Motor neuron (in vitro differentiated cells): ENCODE data around the gene PTPN20. TPM values are rescaled to one million over a fixed set of nuclear protein-coding genes. Genes with fewer than 3 reads are reported as not detected.

Experiments used
- ATAC-seq, 8 experiments: fragments of 200-7000 bp; cut with Tn5 transposase; replicated peaks in 6 of 8; 2 replicates each; pipeline ENCODE4 v1.8.0; 2021; ENCODE audit warnings: mild to moderate bottlenecking in 8 of 8, moderate library complexity in 8 of 8
- H3K27ac ChIP-seq, 2 donors: fragments of 250-450 bp; sonication (Bioruptor Pico); 2 replicates each; pipeline ENCODE4 v1.9.0; 2021; ENCODE audit warnings: antibody characterized with exemption in 2 of 2, mild to moderate bottlenecking in 2 of 2, moderate library complexity in 1 of 2
- H3K4me1 ChIP-seq, 2 donors: fragments of 250-450 bp; sonication (Bioruptor Pico); replicated peaks in 1 of 2; 2 replicates each; pipeline ENCODE4 v1.6.1; 2021; ENCODE audit warnings: antibody characterized with exemption in 2 of 2, mild to moderate bottlenecking in 2 of 2, moderate library complexity in 1 of 2
- H3K4me3 ChIP-seq, 5 donors: fragments of 250-450 bp; sonication (Bioruptor Pico); 2 replicates each; pipeline ENCODE4 v1.9.0; 2021; ENCODE audit warnings: antibody characterized with exemption in 5 of 5, mild to moderate bottlenecking in 5 of 5, moderate library complexity in 4 of 5
- WGBS, 10 experiments: fragments of 450-650 bp; shearing (Covaris generic); methylation state at CpG; one replicate each; pipeline ENCODE4 v1.0.0; 2022; 5-methylcytosine and 5-hydroxymethylcytosine counted together
- in situ Hi-C, 9 experiments: fragments of 400-800 bp; cut with MboI; loops; one replicate each; pipeline ENCODE4 v1.15.0; 2021; ENCODE audit warnings: low sequenced_read_pairs in 9 of 9, low pct_unique_long_range_greater_than_20kb in 2 of 9; ENCODE audit not compliant: unreplicated experiment in 9 of 9
- total RNA-seq, 8 experiments: library from RNA; unstranded; fragments of 300-600 nt; gene quantifications; 2 replicates each; pipeline versions ENCODE4 v1.2.3 to v1.2.4, GENCODE V29; 2022

The PTPN20 gene
- total RNA-seq, 8 experiments from 2014 or later = 0.71 to 1.1 TPM; not detected in 6

DNA sequence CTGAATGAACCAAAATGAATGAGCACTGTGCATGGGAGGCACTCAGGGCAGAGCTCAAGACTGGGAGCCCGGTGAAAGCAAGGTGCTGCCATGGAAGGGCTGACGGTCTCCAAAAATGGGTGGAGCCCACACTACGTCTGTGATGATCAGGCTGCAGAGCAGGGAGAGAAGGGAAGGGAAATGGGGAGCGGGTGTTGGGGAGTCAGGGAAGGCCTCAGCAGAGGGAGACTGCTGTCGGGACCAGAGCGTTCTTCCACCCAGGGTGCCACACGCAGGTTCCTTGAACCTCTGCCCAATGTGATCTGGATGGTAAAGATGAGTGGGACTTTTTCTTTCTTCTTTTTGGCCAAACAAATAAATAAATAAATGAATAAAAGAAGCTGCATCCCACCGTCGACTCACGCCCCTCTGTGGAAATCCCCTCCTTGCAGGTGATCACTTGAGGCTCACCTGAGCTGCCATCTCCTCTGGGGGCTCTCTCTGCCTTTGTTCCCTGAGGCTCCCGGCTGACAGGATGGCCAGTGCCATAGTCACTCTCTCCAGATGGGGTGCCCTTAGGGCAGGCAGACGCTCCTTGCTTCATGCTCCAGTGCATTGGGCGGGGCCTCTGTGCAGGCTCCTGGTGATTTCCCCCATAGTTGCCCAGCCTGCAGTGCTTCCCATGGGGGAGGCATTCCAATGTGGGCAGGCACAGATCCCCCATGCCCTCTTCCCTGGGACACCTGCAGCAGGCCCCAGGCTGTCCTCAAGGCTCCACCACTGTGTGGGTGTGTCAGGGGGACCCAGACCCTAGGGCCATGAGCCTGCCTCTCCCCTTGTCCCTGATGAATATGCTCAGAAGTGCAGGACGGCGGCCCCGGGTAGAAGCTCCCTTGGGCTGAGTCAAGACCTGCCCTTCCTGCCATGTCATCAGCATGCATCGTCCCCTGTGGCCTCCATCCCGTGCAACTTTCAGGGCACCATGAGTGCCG lies 131.8 kb downstream of the PTPN20 start:
- H3K4me3 ChIP-seq = no peak overlapping the region
- in situ Hi-C loops = loop anchor here in 2 of 9 experiments (25.0 kb wide), 1 partner anchor 269 kb away; the partner anchor contains the start of genes GDF10 (in 2 of the 2) and GDF2 (in 2 of the 2)
- peak in 3 of 8 experiments; percentile 52 to 72 (median 62) for ATAC-seq
- no peaks in the 10 kb centered on the region for H3K4me1 ChIP-seq
- WGBS, 10 experiments = 40 to 100% (median 71%) methylated on average over 1 to 11 of the region's 19 CpGs; no CpG with 5 or more reads in 2 of the 10 experiments
- no peak overlapping the region for H3K27ac ChIP-seq

DNA sequence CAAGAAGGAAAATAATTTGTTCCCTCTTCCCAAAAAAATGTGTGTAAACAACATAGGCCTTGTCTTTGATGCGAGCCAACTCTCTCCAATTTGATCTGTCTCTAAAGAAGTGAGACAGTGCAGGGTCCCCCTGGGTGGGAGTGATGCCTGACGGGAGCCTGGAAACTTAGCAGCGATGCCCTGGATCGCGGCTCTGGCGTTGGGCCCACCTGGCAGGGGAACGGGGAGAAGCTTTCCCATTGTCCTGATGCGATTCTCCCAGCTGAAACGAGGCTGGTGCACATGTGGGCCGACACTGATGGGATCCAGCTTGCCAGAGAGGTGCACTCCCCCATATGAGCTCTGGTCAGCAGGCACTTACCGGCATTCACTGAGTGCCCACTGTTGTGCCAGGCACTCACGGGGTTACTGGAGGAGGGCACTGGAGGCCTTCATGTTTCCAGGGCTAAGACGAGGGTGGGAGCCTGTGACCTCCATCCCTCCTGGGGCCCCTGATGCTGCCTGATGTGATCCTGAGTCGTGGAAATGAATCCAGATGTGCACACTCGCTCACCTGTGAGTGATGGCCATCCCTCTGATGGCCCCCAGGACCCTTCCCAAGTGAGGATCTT lies 132.8 kb downstream of the PTPN20 start:
- ATAC-seq = no peak
- H3K27ac ChIP-seq = no peak overlapping the region
- in situ Hi-C loops = loop anchor here in 2 of 9 experiments (25.0 kb wide), 1 partner anchor 268 kb away; the partner anchor contains the start of genes GDF10 (in 2 of the 2) and GDF2 (in 2 of the 2)
- no peak overlapping the region for H3K4me3 ChIP-seq
- 40 to 93% (median 63%) methylated on average over 1 to 6 of the region's 15 CpGs; no CpG with 5 or more reads in 2 of the 10 experiments for WGBS, 10 experiments
- no peaks in the 10 kb centered on the region for H3K4me1 ChIP-seq

DNA sequence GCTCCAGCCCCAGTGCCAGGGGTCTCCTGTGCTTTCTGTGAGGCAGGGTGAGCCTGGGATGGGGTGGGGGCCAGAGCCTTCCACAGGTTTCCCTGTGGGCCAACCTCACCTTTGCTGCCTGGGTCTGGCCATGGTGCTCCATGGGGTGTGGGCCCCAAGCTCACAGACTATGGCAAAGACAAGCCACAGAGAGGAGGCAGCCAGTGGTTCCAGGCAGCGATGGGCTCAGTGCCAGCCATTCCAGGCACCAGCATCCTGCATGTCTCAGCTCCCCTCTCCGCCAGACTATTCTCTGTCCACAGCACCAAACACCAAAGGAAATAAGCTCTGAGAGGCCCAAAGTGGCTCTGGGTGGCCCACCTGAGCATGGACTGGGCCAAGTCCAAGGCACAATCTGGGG lies 133.5 kb downstream of the PTPN20 start:
- no peak overlapping the region for H3K4me3 ChIP-seq
- in situ Hi-C loops = loop anchor here in 2 of 9 experiments (25.0 kb wide), 1 partner anchor 268 kb away; the partner anchor contains the start of genes GDF10 (in 2 of the 2) and GDF2 (in 2 of the 2)
- no peaks in the 10 kb centered on the region for H3K4me1 ChIP-seq
- H3K27ac ChIP-seq = no peak overlapping the region
- ATAC-seq = peak in 1 of 8 experiments; percentile 13
- WGBS, 10 experiments = no CpG with 5 or more reads among the region's 2 CpGs

DNA sequence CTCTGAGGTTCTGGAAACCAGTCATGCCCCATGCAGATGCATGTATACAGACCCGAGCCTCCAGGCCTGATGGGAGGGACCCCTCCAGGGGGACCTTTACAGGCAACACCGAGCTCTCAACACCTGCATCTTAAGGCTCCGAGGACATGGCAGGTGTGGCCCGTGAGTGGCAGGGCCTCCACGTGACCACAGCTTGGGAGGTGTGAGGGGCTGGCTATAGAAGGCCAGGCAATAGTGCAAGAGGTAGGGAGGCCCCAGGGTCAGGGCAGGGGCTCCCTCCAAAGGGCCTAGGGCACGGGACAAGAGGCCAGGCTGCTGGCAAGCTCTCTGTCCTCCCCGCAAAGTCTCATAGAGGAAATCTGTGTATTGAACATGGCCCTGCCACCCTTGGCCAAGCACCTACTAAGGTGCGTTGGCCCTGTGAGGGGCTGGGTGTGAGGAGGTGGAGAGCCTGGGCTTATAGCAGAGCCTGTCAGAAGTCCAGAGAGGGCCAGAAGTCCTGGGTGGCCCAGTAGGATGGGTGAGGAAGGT lies 134.2 kb downstream of the PTPN20 start:
- no peak overlapping the region for H3K4me3 ChIP-seq
- in situ Hi-C loops = loop anchor here in 2 of 9 experiments (25.0 kb wide), 1 partner anchor 267 kb away; the partner anchor contains the start of genes GDF10 (in 2 of the 2) and GDF2 (in 2 of the 2)
- 75 to 86% (median 81%) methylated on average over 1 to 6 of the region's 8 CpGs; no CpG with 5 or more reads in 6 of the 10 experiments for WGBS, 10 experiments
- H3K27ac ChIP-seq = no peak overlapping the region
- no peak for ATAC-seq
- H3K4me1 ChIP-seq = no peaks in the 10 kb centered on the region

DNA sequence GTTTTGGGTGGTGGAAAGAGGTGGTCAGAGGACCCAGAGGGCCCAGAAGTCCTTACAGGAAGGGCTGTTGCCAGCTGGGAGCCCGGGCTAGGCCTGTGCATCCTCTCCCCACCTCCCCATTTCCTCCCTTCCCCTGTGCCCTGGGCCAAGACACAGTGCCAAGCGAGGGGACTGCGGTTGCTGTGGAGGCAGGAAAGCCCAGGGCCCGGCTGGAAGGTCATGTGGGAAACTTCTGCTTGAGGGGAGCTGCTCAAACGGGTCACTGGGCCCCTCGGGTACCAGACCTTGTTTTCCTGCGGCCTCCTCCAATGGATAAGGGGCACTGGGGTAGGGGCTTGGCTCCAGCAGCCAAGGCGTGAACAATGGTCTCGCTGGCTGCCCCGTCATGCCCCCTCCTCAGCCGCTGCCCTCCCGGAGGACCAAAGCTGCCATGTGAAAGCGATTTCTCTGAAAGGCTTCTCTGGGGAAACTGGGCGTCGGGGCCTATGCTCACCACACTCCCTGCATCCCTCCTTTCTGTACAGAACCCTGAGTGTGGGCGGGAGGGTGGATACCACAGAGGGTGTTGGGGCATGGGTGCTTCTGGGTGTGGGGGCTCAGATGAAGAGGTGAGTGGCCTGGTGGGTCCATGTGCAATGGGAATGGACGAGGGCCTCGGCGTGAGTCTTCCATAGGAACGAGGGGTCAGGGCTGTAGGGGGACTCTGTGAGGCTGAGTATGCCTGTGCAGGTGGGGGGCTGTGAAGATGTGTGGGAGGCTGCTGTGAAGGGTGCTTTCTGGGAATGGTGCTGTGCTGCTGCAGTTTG lies 135.3 kb downstream of the PTPN20 start:
- no peak for ATAC-seq
- no peak overlapping the region for H3K4me3 ChIP-seq
- 60 to 100% (median 100%) methylated on average over 1 to 7 of the region's 20 CpGs; no CpG with 5 or more reads in 3 of the 10 experiments for WGBS, 10 experiments
- H3K27ac ChIP-seq = no peak overlapping the region
- no peaks in the 10 kb centered on the region for H3K4me1 ChIP-seq
- in situ Hi-C loops = loop anchor here in 2 of 9 experiments (25.0 kb wide), 1 partner anchor 266 kb away; the partner anchor contains the start of genes GDF10 (in 2 of the 2) and GDF2 (in 2 of the 2)

DNA sequence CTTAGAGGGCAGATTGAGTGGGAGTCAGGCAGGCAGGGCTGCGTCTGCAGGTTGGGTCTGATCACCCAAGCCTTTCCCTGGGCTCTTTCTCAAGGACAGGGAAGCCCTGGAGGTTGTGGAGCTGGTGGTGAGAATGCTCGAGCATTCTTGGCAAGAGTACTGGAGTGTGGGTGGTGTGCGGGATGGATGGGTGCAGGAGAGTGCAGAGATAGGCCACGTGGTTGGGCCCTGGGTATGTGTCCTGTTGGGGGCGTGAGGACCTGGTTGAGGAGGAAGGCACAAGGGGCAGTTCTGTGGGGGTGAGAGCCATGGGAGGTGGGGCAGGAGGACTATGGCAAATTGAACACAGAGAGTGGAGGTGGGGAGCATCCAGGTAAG lies 135.9 kb downstream of the PTPN20 start:
- in situ Hi-C loops = loop anchor here in 2 of 9 experiments (25.0 kb wide), 1 partner anchor 265 kb away; the partner anchor contains the start of genes GDF10 (in 2 of the 2) and GDF2 (in 2 of the 2)
- Histone ChIP-seq H3K4me3 (no peak overlapping the region), H3K4me1 (no peaks in the 10 kb centered on the region), H3K27ac (no peak overlapping the region)
- ATAC-seq = no peak
- 20 to 81% (median 70%) methylated on average over 1 to 2 of the region's 5 CpGs; no CpG with 5 or more reads in 7 of the 10 experiments for WGBS, 10 experiments

DNA sequence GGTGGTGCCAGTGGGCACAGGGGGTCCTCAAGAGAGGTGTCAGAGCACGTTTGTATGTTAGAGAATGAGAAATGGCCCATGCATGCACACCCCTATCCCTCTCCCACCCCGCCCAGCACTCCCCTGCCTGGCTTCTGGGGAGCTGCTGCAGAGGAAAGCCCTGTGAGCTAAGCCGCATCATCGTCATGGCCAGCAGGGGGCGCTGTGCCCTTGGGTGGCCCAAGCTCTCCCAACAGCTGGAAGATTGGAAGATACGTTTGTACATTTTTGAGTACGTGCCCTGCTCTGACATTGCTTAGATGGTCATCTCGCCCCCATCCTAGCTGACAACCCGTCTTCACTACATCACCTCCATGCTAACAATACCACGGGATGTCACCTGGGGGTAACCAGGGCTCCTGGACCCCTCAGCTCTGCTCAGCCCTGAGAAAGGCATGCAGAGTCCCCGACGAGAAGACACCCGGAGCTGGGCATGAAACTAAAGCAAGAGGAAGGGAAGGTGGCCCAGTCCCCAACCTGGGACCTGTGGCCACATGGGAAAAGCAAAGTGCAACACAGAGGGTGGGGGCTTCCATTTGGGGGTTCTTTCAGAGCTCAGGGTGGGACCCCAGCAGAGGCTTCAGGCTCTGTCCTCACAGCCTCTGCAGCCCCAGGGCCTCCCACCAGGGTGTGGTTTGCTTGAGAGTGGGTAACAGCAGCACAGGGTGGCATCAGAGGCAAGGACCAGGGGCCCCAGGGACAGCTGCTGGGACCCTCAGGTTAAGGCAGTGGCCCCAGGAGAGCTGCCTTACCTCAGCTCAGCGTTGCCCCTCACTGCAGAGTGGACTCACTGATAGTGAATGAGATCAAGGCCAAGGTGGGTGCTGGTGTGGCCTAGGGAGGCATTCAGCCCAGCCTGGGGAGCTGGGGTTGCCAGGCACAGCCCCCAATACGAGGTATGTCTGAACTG lies 136.6 kb downstream of the PTPN20 start:
- ATAC-seq = peak in 7 of 8 experiments; percentile 38 to 94 (median 78)
- in situ Hi-C loops = loop anchor here in 2 of 9 experiments (25.0 kb wide), 1 partner anchor 264 kb away; the partner anchor contains the start of genes GDF10 (in 2 of the 2) and GDF2 (in 2 of the 2)
- H3K27ac ChIP-seq = no peak overlapping the region
- H3K4me1 ChIP-seq = no peaks in the 10 kb centered on the region
- no peak overlapping the region for H3K4me3 ChIP-seq
- WGBS, 10 experiments = 0 to 100% (median 26%) methylated on average over 1 to 6 of the region's 15 CpGs; no CpG with 5 or more reads in 3 of the 10 experiments

DNA sequence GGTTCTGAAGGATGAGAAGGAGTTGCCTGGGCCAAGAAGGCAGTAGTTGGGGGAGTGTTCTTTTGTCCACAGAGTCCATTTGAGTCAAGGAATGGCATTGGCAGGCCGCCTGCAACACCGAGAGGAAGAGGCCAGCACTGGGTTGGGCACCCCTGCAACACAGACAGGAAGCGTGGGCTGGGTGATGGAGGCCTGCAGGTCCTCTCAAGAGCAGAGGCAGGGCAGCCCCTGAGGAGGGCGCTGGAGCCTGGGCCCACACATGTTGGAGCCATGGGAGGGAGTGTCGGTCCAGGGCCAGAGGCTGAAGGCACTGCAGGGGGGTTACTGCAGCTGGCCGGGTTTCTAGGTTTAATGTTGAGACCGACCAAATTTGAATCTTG lies 137.3 kb downstream of the PTPN20 start:
- WGBS, 10 experiments = 75 to 100% (median 79%) methylated on average over 1 to 4 of the region's 7 CpGs; no CpG with 5 or more reads in 3 of the 10 experiments
- no peak overlapping the region for H3K27ac ChIP-seq
- no peaks in the 10 kb centered on the region for H3K4me1 ChIP-seq
- no peak for ATAC-seq
- no peak overlapping the region for H3K4me3 ChIP-seq
- in situ Hi-C loops = loop anchor here in 2 of 9 experiments (25.0 kb wide), 1 partner anchor 264 kb away; the partner anchor contains the start of genes GDF10 (in 2 of the 2) and GDF2 (in 2 of the 2)

DNA sequence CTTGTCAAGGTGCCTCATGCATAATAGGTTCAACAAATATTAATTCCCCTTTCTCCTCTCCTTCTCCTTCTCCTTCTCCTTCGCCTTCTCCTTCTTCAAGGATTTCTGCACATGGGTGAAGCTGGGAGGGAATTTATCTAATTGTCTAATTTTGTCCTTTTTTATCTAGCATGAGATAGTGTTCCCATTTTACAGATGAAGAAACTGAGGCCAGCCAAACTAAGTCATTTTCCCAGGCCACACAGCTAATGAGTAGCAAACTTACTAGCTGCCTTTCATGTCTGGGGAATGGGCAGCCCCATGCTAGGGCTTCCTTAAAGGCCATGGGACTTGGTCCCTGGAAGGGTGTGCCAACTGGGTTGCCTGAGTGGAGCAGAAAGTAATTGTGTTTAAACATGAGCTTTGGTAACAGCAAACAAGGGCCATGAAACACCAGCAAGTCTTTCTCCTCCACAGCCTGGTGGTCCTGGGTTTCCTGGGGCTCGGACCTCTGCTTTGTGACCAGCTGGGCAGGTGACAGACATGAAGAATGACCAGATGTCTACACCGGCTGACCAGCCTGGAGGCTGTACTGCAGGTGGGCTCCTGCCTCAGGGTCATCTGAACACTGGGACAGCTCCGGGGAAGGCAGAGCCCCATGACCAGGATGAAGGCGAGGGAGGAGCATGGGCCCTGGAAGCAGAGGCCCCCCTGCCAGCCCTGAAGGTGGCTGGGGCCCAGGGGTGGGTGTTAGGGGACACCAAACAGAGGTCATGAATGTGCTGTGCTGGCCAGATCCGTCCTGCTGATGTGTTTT lies 138.0 kb downstream of the PTPN20 start:
- Histone ChIP-seq H3K4me3 (no peak overlapping the region), H3K27ac (no peak overlapping the region), H3K4me1 (no peaks in the 10 kb centered on the region)
- 50 to 80% (median 69%) methylated on average over 1 to 2 of the region's 6 CpGs; no CpG with 5 or more reads in 3 of the 10 experiments for WGBS, 10 experiments
- in situ Hi-C loops = loop anchor here in 2 of 9 experiments (25.0 kb wide), 1 partner anchor 263 kb away; the partner anchor contains the start of genes GDF10 (in 2 of the 2) and GDF2 (in 2 of the 2)
- no peak for ATAC-seq

DNA sequence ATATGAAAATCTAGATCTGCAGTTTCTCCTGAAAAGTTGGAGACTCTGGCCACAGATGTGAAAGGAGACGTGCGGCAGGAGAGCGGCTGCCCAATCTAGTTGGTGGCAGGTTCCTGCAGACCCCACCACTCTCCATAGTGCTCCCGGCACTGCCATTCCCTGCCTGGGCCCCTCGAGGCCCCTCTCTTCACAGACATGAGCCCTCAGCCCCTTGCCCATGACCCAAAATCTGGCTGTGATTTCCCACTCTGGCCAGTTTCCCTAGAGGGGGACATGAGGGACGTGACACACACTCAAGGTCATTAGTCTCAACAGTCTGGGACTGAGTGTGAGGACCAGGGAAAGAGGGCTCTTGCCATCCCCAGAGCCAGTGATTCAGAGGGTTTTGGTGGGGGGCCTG lies 138.7 kb downstream of the PTPN20 start:
- no peak for ATAC-seq
- in situ Hi-C loops = loop anchor here in 3 of 9 experiments (10.0 to 25.0 kb wide), 2 partner anchors 255 to 262 kb away; partner anchors contain the start of genes GDF10 (in 3 of the 3) and GDF2 (in 2 of the 3)
- 67 to 83% (median 80%) methylated on average over 1 to 3 of the region's 6 CpGs; no CpG with 5 or more reads in 5 of the 10 experiments for WGBS, 10 experiments

More for the DNA sequence above, 138.7 kb downstream of the PTPN20 start:
- Histone ChIP-seq H3K4me1 (no peaks in the 10 kb centered on the region), H3K4me3 (no peak overlapping the region), H3K27ac (no peak overlapping the region)
